ENCODE measurements around the gene MARCHF2.
"Not testable (repeated sequence)": the region's sequence is repeated elsewhere in the genome, so short reads cannot be mapped to it uniquely, and the experiment has no call there.

Gene MARCHF2

GRCh38 chr19:8412783-8413628, at the start of gene MARCHF2:
MARCHF2 (plus strand) TSS chr19:8413305; CDS start chr19:8421841, 8,536 bp downstream.
- peak; percentile 84 for DNase-seq (ENCODE audit: low spot score)

GRCh38 chr19:8363803-8364771, 49.0 kb upstream of the MARCHF2 start, which contains the start of gene ANGPTL4:
ANGPTL4 (plus strand) TSS chr19:8364155; CDS start chr19:8364322, 167 bp downstream.
- peak; percentile 79 for DNase-seq (ENCODE audit: low spot score)

GRCh38 chr19:8366121-8366581, 47.0 kb upstream of the MARCHF2 start:
- DNase-seq (ENCODE audit: low spot score) = no peak

GRCh38 chr19:8366961-8367326, 46.2 kb upstream of the MARCHF2 start:
- DNase-seq (ENCODE audit: low spot score) = no peak

GRCh38 chr19:8367327-8368001, 45.6 kb upstream of the MARCHF2 start:
- no peak for DNase-seq (ENCODE audit: low spot score)

GRCh38 chr19:8370176-8371010, 42.7 kb upstream of the MARCHF2 start:
- DNase-seq (ENCODE audit: low spot score) = no peak

GRCh38 chr19:8371011-8371804, 41.9 kb upstream of the MARCHF2 start:
- DNase-seq (ENCODE audit: low spot score) = no peak

- DNase-seq (ENCODE audit: low spot score) = peak; percentile 80
Measured at GRCh38 chr19:8373867-8374813, 39.0 kb upstream of the MARCHF2 start.

GRCh38 chr19:8375766-8376165, 37.3 kb upstream of the MARCHF2 start:
- not testable (repeated sequence) for DNase-seq (ENCODE audit: low spot score)

GRCh38 chr19:8376373-8376974, 36.6 kb upstream of the MARCHF2 start:
- DNase-seq (ENCODE audit: low spot score) = not testable (repeated sequence)

- no peak for DNase-seq (ENCODE audit: low spot score)
Measured at GRCh38 chr19:8377598-8377997, 35.5 kb upstream of the MARCHF2 start.

GRCh38 chr19:8379156-8379891, 33.8 kb upstream of the MARCHF2 start:
- DNase-seq (ENCODE audit: low spot score) = not testable (repeated sequence)

- not testable (repeated sequence) for DNase-seq (ENCODE audit: low spot score)
Measured at GRCh38 chr19:8384569-8384968, 28.5 kb upstream of the MARCHF2 start.

GRCh38 chr19:8385103-8385502, 28.0 kb upstream of the MARCHF2 start:
- DNase-seq (ENCODE audit: low spot score) = not testable (repeated sequence)

- not testable (repeated sequence) for DNase-seq (ENCODE audit: low spot score)
Measured at GRCh38 chr19:8385566-8385965, 27.5 kb upstream of the MARCHF2 start.

- not testable (repeated sequence) for DNase-seq (ENCODE audit: low spot score)
Measured at GRCh38 chr19:8386419-8386818, 26.7 kb upstream of the MARCHF2 start.

GRCh38 chr19:8386990-8387389, 26.1 kb upstream of the MARCHF2 start:
- DNase-seq (ENCODE audit: low spot score) = no peak

All from HuH-7 (cell line).